H1 (cell line): Measurements from ENCODE around the gene ELMO1. TPM values are rescaled to one million over a fixed set of nuclear protein-coding genes. Genes with fewer than 3 reads are reported as not detected.

Experiments used
- CTCF ChIA-PET: fragments of 300-600 bp; sonication (Branson Sonifier 250); formaldehyde crosslinking; loops from one replicate; lab custom pipeline; 2021; ENCODE audit not compliant: partially characterized antibody; lab: Charles Lee
- POLR2A ChIA-PET: fragments of 300-600 bp; sonication (Branson Sonifier 250); formaldehyde crosslinking; loops from one replicate; lab custom pipeline; 2021; ENCODE audit warnings: inconsistent platforms; ENCODE audit not compliant: partially characterized antibody; lab: Charles Lee
- DNase-seq, 2 experiments: peaks; one replicate each; pipeline versions ENCODE4 v3.0.0 to v3.0.0-alpha.2; 2010 to 2022; ENCODE audit warnings: low spot score in 2 of 2, low read depth in 1 of 2, mixed read lengths in 1 of 2
- FAIRE-seq: peaks from 2 replicates; lab custom pipeline; 2011; peaks lifted over from hg19 to GRCh38; lab: Jason Lieb, UNC
- H2AFZ ChIP-seq: 2 replicates; pipeline ENCODE4 v1.8.1; 2012; ENCODE audit warnings: low read length, inconsistent platforms
- H2AK5ac ChIP-seq: 2 replicates; pipeline ENCODE4 v1.6.1; 2013; ENCODE audit warnings: low read depth, low read length
- H2BK120ac ChIP-seq: replicated peaks from 2 replicates; pipeline ENCODE3; 2013; ENCODE audit warnings: low read depth, low read length, inconsistent platforms
- H2BK12ac ChIP-seq: 2 replicates; pipeline ENCODE4 v1.6.1; 2013; ENCODE audit warnings: low read depth, low read length
- H2BK15ac ChIP-seq: 2 replicates; pipeline ENCODE4 v1.6.1; 2013; ENCODE audit warnings: low read length
- H2BK20ac ChIP-seq: 2 replicates; pipeline ENCODE4 v1.6.1; 2013; ENCODE audit warnings: low read length
- H2BK5ac ChIP-seq: 2 replicates; pipeline ENCODE4 v1.6.1; 2013; ENCODE audit warnings: low read depth, low read length
- H3K14ac ChIP-seq: 2 replicates; pipeline ENCODE4 v1.6.1; 2013; ENCODE audit warnings: inconsistent platforms; ENCODE audit not compliant: insufficient read length
- H3K18ac ChIP-seq: 2 replicates; pipeline ENCODE4 v1.6.1; 2013; ENCODE audit warnings: low read length; ENCODE audit errors: extremely low read depth
- H3K23ac ChIP-seq: 2 replicates; pipeline ENCODE4 v1.6.1; 2013; ENCODE audit warnings: inconsistent platforms; ENCODE audit not compliant: insufficient read length
- H3K23me2 ChIP-seq: 2 replicates; pipeline ENCODE4 v1.6.1; 2013; ENCODE audit warnings: low read depth, low read length
- H3K27ac ChIP-seq: 2 replicates; pipeline ENCODE4 v1.6.1; 2011; ENCODE audit warnings: low read depth, low read length, inconsistent platforms
- H3K27me3 ChIP-seq, 4 experiments: replicated peaks in 1 of 4; 1 replicate in 1 of 4; 2 replicates in 3 of 4; pipeline versions ENCODE4 v1.6.1 to v1.8.1; 2011 to 2013; ENCODE audit warnings: low read length in 3 of 4, mild to moderate bottlenecking in 3 of 4, inconsistent platforms in 2 of 4, mixed read lengths in 2 of 4, moderate library complexity in 1 of 4; ENCODE audit not compliant: control insufficient read depth in 3 of 4, insufficient read depth in 3 of 4; ENCODE audit errors: extremely low read depth in 1 of 4
- H3K36me3 ChIP-seq, 4 experiments: 2 replicates each; pipeline versions ENCODE4 v1.6.1 to v1.8.1; 2011 to 2013; ENCODE audit warnings: mild to moderate bottlenecking in 4 of 4, low read length in 3 of 4, moderate library complexity in 2 of 4, control low read depth in 1 of 4, inconsistent platforms in 1 of 4; ENCODE audit not compliant: insufficient read depth in 4 of 4, control insufficient read depth in 2 of 4
- H3K4ac ChIP-seq: replicated peaks from 2 replicates; pipeline ENCODE3; 2013; ENCODE audit warnings: low read length, low read depth, mixed read lengths, inconsistent platforms; ENCODE audit not compliant: insufficient read length
- H3K4me1 ChIP-seq, 4 experiments: replicated peaks in 1 of 4; 1 replicate in 1 of 4; 2 replicates in 3 of 4; pipeline versions ENCODE4 v1.6.1 to v1.8.1; 2011 to 2013; ENCODE audit warnings: low read length in 3 of 4, inconsistent platforms in 2 of 4, mixed read lengths in 1 of 4; ENCODE audit not compliant: insufficient read depth in 4 of 4, control insufficient read depth in 3 of 4
- H3K4me2 ChIP-seq, 2 experiments: 2 replicates each; pipeline versions ENCODE4 v1.6.1 to v1.8.1; 2011 to 2013; ENCODE audit warnings: low read depth in 2 of 2, low read length in 2 of 2, control low read depth in 1 of 2, inconsistent platforms in 1 of 2, mild to moderate bottlenecking in 1 of 2; ENCODE audit not compliant: insufficient read depth in 1 of 2
- H3K4me3 ChIP-seq, 4 experiments: fragments of 200-600, 300-600 bp in 1 of 4; sonication (generic), shearing (Covaris generic), sonication (Bioruptor Twin) in 1 of 4; 2 replicates each; pipeline versions ENCODE4 v1.5.1 to v1.8.1; 2011 to 2016; ENCODE audit warnings: low read length in 4 of 4, low read depth in 3 of 4, control low read depth in 2 of 4, inconsistent platforms in 2 of 4, mild to moderate bottlenecking in 2 of 4, mixed read lengths in 1 of 4, moderate library complexity in 1 of 4; ENCODE audit not compliant: insufficient read depth in 2 of 4; ENCODE audit errors: extremely low read depth in 1 of 4
- H3K56ac ChIP-seq: replicated peaks from 2 replicates; pipeline ENCODE3; 2013; ENCODE audit warnings: low read depth, mild to moderate bottlenecking, mixed read lengths, low read length, inconsistent platforms; ENCODE audit not compliant: insufficient read length
- H3K79me1 ChIP-seq: 2 replicates; pipeline ENCODE4 v1.6.1; 2013; ENCODE audit warnings: low read depth, low read length, control low read depth
- H3K79me2 ChIP-seq, 2 experiments: 2 replicates each; pipeline versions ENCODE4 v1.6.1 to v1.8.1; 2012 to 2013; ENCODE audit warnings: low read length in 2 of 2, mild to moderate bottlenecking in 2 of 2, inconsistent platforms in 1 of 2; ENCODE audit not compliant: insufficient read depth in 2 of 2, control insufficient read depth in 1 of 2
- H3K9ac ChIP-seq, 4 experiments: replicated peaks in 1 of 4; 1 replicate in 1 of 4; 2 replicates in 3 of 4; pipeline versions ENCODE4 v1.6.1 to v1.8.1; 2011 to 2013; ENCODE audit warnings: low read depth in 3 of 4, low read length in 3 of 4, control low read depth in 2 of 4, mild to moderate bottlenecking in 2 of 4, moderate library complexity in 2 of 4, inconsistent platforms in 1 of 4; ENCODE audit errors: extremely low read depth in 1 of 4
- H3K9me3 ChIP-seq, 2 experiments: 2 replicates each; pipeline versions ENCODE4 v1.6.1 to v1.8.1; 2012 to 2013; ENCODE audit warnings: mild to moderate bottlenecking in 2 of 2, moderate library complexity in 2 of 2, control low read depth in 1 of 2, inconsistent platforms in 1 of 2, low read depth in 1 of 2, low read length in 1 of 2, mixed read lengths in 1 of 2; ENCODE audit not compliant: insufficient read depth in 2 of 2
- H4K20me1 ChIP-seq, 2 experiments: replicated peaks in 1 of 2; 2 replicates each; pipeline versions ENCODE3 to v1.8.1; 2011 to 2013; ENCODE audit warnings: inconsistent platforms in 2 of 2, low read length in 2 of 2, mild to moderate bottlenecking in 1 of 2; ENCODE audit not compliant: insufficient read depth in 2 of 2, control insufficient read depth in 1 of 2
- H4K5ac ChIP-seq: 2 replicates; pipeline ENCODE4 v1.6.1; 2013; ENCODE audit warnings: low read length, low read depth, mixed read lengths, inconsistent platforms; ENCODE audit not compliant: insufficient read length
- H4K8ac ChIP-seq: 2 replicates; pipeline ENCODE4 v1.8.0; 2013; ENCODE audit warnings: mild to moderate bottlenecking, moderate library complexity, low read length, inconsistent platforms; ENCODE audit not compliant: insufficient read depth; ENCODE audit errors: extremely low read depth
- H4K91ac ChIP-seq: replicated peaks from 2 replicates; pipeline ENCODE3; 2013; ENCODE audit warnings: low read length, mixed read lengths, inconsistent platforms; ENCODE audit not compliant: insufficient read length
- CBX5 ChIP-seq: fragments of 300-800, 300-1000 bp; sonication (generic); IDR thresholded peaks from 2 replicates; pipeline ENCODE4 v1.7.1; 2016; ENCODE audit warnings: antibody characterized with exemption, low read length, low read depth
- CBX8 ChIP-seq: fragments of 300-800, 300-1000 bp; sonication (generic); IDR thresholded peaks from 2 replicates; pipeline ENCODE4 v1.7.1; 2016; ENCODE audit warnings: low read depth, low read length, borderline replicate concordance
- CEBPB ChIP-seq: IDR thresholded peaks from 2 replicates; pipeline ENCODE4 v1.6.1; 2012; ENCODE audit warnings: low read depth, low read length
- CTBP2 ChIP-seq: IDR thresholded peaks from 2 replicates; pipeline ENCODE4 v1.7.0; 2011; ENCODE audit warnings: borderline replicate concordance, mild to moderate bottlenecking, moderate library complexity, mixed read lengths, low read length; ENCODE audit not compliant: insufficient read depth, insufficient read length
- EZH2 ChIP-seq: fragments of 200-600 bp; sonication (generic); IDR thresholded peaks from 2 replicates; pipeline ENCODE4 v1.7.1; 2012; ENCODE audit warnings: low read depth, mild to moderate bottlenecking, moderate library complexity, low read length, inconsistent platforms; ENCODE audit not compliant: severe bottlenecking
- HDAC6 ChIP-seq: IDR thresholded peaks from one replicate; pipeline ENCODE4 v1.7.1; 2012; ENCODE audit warnings: low read depth, mild to moderate bottlenecking, inconsistent platforms, low read length, moderate library complexity
- JUN ChIP-seq: IDR thresholded peaks from 2 replicates; pipeline ENCODE4 v1.6.1; 2011; ENCODE audit warnings: low read depth, mild to moderate bottlenecking, improper control_type of control experiment, low read length
- KDM1A ChIP-seq: fragments of 200-600, 300-600 bp; sonication (generic); IDR thresholded peaks from 2 replicates; pipeline ENCODE4 v1.7.1; 2016; ENCODE audit warnings: mild to moderate bottlenecking, low read length, borderline replicate concordance
- MAFK ChIP-seq: IDR thresholded peaks from 2 replicates; pipeline ENCODE4 v1.6.1; 2012; ENCODE audit warnings: low read depth, mild to moderate bottlenecking, improper control_type of control experiment, low read length
- POLR2A ChIP-seq, 2 experiments: IDR thresholded peaks; 1 replicate in 1 of 2; 2 replicates in 1 of 2; pipeline ENCODE4 v1.6.1; 2011; ENCODE audit warnings: low read depth in 2 of 2, low read length in 2 of 2, mild to moderate bottlenecking in 2 of 2; ENCODE audit errors: control extremely low read depth in 1 of 2
- POLR2AphosphoS5 ChIP-seq: IDR thresholded peaks from 2 replicates; pipeline ENCODE4 v1.6.1; 2011; ENCODE audit warnings: low read depth, low read length
- RAD21 ChIP-seq, 2 experiments: IDR thresholded peaks in 1 of 2; conservative IDR thresholded peaks in 1 of 2; 2 replicates each; pipeline ENCODE4 v1.6.1; 2011; ENCODE audit warnings: low read depth in 2 of 2, low read length in 2 of 2, improper control_type of control experiment in 1 of 2, inconsistent platforms in 1 of 2, mild to moderate bottlenecking in 1 of 2, moderate library complexity in 1 of 2
- RNF2 ChIP-seq: fragments of 200-900, 300-1000 bp; sonication (generic); IDR thresholded peaks from 2 replicates; pipeline ENCODE4 v1.7.1; 2016; ENCODE audit warnings: borderline replicate concordance, low read depth, mild to moderate bottlenecking, antibody characterized with exemption, low read length; ENCODE audit not compliant: poor library complexity, severe bottlenecking; ENCODE audit errors: missing control alignments
- YY1 ChIP-seq: IDR thresholded peaks from 2 replicates; pipeline ENCODE4 v1.6.1; 2011; ENCODE audit warnings: low read depth, mild to moderate bottlenecking, low read length
- ZNF274 ChIP-seq: IDR thresholded peaks from 2 replicates; pipeline ENCODE4 v1.7.0; 2012; ENCODE audit warnings: low read length, borderline replicate concordance; ENCODE audit errors: extremely low read depth
- WGBS, 2 experiments: shearing (Covaris generic) in 1 of 2; methylation state at CpG; one replicate each; pipeline versions ENCODE4 v1.1.6 to v1.1.7; 2013 to 2015; ENCODE audit warnings: low lambda C conversion rate in 2 of 2, mixed read lengths in 2 of 2, inconsistent platforms in 1 of 2, low coverage in 1 of 2, missing lambda C conversion rate in 1 of 2; ENCODE audit not compliant: insufficient replicate concordance in 2 of 2, insufficient coverage in 1 of 2, insufficient read length in 1 of 2; ENCODE audit errors: extremely low coverage in 1 of 2, missing lambda C conversion rate in 1 of 2; 5-methylcytosine and 5-hydroxymethylcytosine counted together
- polyA plus RNA-seq, 7 experiments: library from polyadenylated mRNA; depleted of rRNA in 3 of 7; stranded (reverse) in 5 of 7; unstranded in 2 of 7; fragments of >200 nt in 5 of 7; fragments of 200-250 nt in 2 of 7; gene quantifications; 1 replicate in 5 of 7; 2 replicates in 1 of 7; 4 replicates in 1 of 7; pipeline versions ENCODE4 v1.2.1 to v1.2.3, GENCODE V29; 2011 to 2013; ENCODE audit warnings: missing spikeins in 2 of 7, mixed read lengths in 2 of 7
- total RNA-seq: library from RNA; stranded (reverse); fragmentation: NEBNext Ultra II Directional; extraction: Animal tissue kit (Norgen Biotek cat#: 25700); gene quantifications from 2 replicates; pipeline ENCODE4 v1.2.1, GENCODE V29; 2021

The ELMO1 gene
- total and polyA plus RNA-seq, 2 of the 8 experiments (the other 6 are each of a cell fraction or from before 2014, with no cell fraction given): 18.4 to 21.0 TPM

GRCh38 chr7:37032258-37032601, 416.4 kb downstream of the ELMO1 start:
- Histone ChIP-seq H3K18ac (no peak overlapping the region), H2AK5ac (no peak overlapping the region), H3K79me1 (no peaks in the 10 kb centered on the region), H3K27ac (no peak overlapping the region), H2BK12ac (peak overlapping the region; percentile 71), H3K4me2 (peak overlapping the region in 1 of 2 experiments; percentile 46; a peak in 1 of 4 replicates), H3K23ac (no peak overlapping the region), H3K4me3 (no peak overlapping the region), H4K20me1 (no peaks in the 10 kb centered on the region), H2BK120ac (no peak overlapping the region), H3K9ac (no peak overlapping the region), H3K23me2 (no peaks in the 10 kb centered on the region), H2BK20ac (peak overlapping the region; percentile 52; the same call in 1 of the 2 replicates), H3K9me3 (no peaks in the 10 kb centered on the region), H2BK5ac (peak overlapping the region; percentile 50; the same call in 1 of the 2 replicates), H4K91ac (no peak overlapping the region), H2BK15ac (no peak overlapping the region; the same call in 1 of the 2 replicates), H3K4me1 (peaks cover 0 to 18% (median 6%) of the 10 kb centered on the region in 4 experiments; a peak in 4 of 7 replicates), H4K8ac (no peak overlapping the region), H4K5ac (no peak overlapping the region), H3K79me2 (no peaks in the 10 kb centered on the region), H3K4ac (no peak overlapping the region), H3K36me3 (no peaks in the 10 kb centered on the region), H3K27me3 (no peaks in the 10 kb centered on the region), H3K14ac (no peak overlapping the region), H3K56ac (no peak overlapping the region), H2AFZ (no peak overlapping the region)
- no peak for FAIRE-seq
- no peak for DNase-seq
- POLR2A ChIA-PET: no interaction called here
- WGBS, 2 experiments: 85% methylated on average over 4 of the region's 4 CpGs; no CpG with 5 or more reads in 1 of the 2 experiments
- CTCF ChIA-PET: no interaction called here
- no peak for TF ChIP-seq POLR2AphosphoS5
- no peak for TF ChIP-seq CBX5
- no peak for TF ChIP-seq EZH2
- no peak for TF ChIP-seq CTBP2
- TF ChIP-seq YY1: no peak
- TF ChIP-seq MAFK: no peak
- no peak for TF ChIP-seq CEBPB
- TF ChIP-seq POLR2A (IDR thresholded peaks at IDR 0.05; ENCODE audit: control extremely low read depth in 1 of 2, low read depth in 2 of 2, low read length in 2 of 2): no peak
- no peak for TF ChIP-seq ZNF274
- no peak for TF ChIP-seq CBX8
- TF ChIP-seq HDAC6: no peak
- no peak for TF ChIP-seq RNF2
- no peak for TF ChIP-seq KDM1A
- no peak for TF ChIP-seq JUN
- no peak for TF ChIP-seq RAD21 (IDR thresholded peaks at IDR 0.05 in 1 of 2, conservative IDR thresholded peaks at IDR 0.05 in 1 of 2; ENCODE audit: low read depth in 2 of 2, low read length in 2 of 2)
